ENCODE results near the gene SHISA2.

The SHISA2 gene

GRCh38 chr13:26010487-26011207 is 41.2 kb downstream of the SHISA2 start:
- DNase-seq (ENCODE audit: low read depth, low spot score): no peak
- no peak for TF ChIP-seq CTCF (IDR thresholded peaks at IDR 0.05; ENCODE audit: insufficient read depth, low read length, missing control alignments)
- H3K4me3 ChIP-seq (ENCODE audit: low read depth, low read length): no peak overlapping the region
- ChIA-PET POLR2A (no interaction called here), CTCF (interaction anchor here (1.5 kb wide), 1 partner anchor 18 kb away, joined by 4 read pairs; no protein-coding TSS in a partner anchor)

- DNase-seq (ENCODE audit: low read depth, low spot score): no peak
- ChIA-PET CTCF (no interaction called here), POLR2A (interaction anchor here (0.8 kb wide), 1 partner anchor 17 kb away, joined by 3 read pairs; no protein-coding TSS in a partner anchor)
- no peak for TF ChIP-seq CTCF (IDR thresholded peaks at IDR 0.05; ENCODE audit: insufficient read depth, low read length, missing control alignments)
- no peak overlapping the region for H3K4me3 ChIP-seq (ENCODE audit: low read depth, low read length)
Observed at GRCh38 chr13:26007261-26008125, 44.3 kb downstream of the SHISA2 start.
